ENCODE results near the gene CRIM1. TPM values are rescaled to one million over a fixed set of nuclear protein-coding genes. Genes with fewer than 3 reads are reported as not detected.

Gene CRIM1
- total and polyA plus RNA-seq, 12 donors = 14.1 to 83.6 (median 54.8) TPM

DNA sequence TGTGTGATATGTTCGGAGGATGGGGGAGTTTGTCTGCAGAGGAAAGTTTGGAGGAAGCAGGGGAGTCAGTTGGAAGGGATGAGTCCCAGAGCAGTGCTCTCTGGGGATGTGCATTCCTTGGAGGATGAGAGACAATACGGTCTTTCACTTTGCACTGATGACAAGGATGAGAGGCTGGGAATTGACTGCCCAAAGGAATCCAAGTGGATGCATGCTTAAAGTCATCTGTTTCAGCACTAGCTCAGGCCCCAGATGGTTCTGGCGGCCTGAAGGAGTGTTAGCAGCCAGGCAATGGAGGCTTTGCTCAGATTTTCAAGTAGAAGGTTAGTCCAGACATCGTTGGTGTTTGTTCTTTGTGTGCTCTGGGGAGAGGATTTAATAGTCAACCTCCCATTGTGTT lies 100.2 kb downstream of the CRIM1 start:
- intact Hi-C loops (cut with DNase I) = loop anchor here in 7 of 10 donors (1.0 to 10.0 kb wide), 4 partner anchors 43 to 101 kb away; partner anchors contain the start of gene CRIM1 (in 6 of the 7)
- ATAC-seq (peak; percentile 46 to 77 (median 55)), DNase-seq (peak in 1 of 2 donors; percentile 45)
- peaks cover 0 to 93% (median 71%) of the 10 kb centered on the region in 9 donors for H3K4me1 ChIP-seq
- no peaks in the 10 kb centered on the region for H3K27me3 ChIP-seq
- peak overlapping the region; percentile 29 to 90 (median 60) for H3K27ac ChIP-seq
- peaks cover 0 to 15% (median 0%) of the 10 kb centered on the region in 9 donors for H3K36me3 ChIP-seq
- TF ChIP-seq, protein P1, sequence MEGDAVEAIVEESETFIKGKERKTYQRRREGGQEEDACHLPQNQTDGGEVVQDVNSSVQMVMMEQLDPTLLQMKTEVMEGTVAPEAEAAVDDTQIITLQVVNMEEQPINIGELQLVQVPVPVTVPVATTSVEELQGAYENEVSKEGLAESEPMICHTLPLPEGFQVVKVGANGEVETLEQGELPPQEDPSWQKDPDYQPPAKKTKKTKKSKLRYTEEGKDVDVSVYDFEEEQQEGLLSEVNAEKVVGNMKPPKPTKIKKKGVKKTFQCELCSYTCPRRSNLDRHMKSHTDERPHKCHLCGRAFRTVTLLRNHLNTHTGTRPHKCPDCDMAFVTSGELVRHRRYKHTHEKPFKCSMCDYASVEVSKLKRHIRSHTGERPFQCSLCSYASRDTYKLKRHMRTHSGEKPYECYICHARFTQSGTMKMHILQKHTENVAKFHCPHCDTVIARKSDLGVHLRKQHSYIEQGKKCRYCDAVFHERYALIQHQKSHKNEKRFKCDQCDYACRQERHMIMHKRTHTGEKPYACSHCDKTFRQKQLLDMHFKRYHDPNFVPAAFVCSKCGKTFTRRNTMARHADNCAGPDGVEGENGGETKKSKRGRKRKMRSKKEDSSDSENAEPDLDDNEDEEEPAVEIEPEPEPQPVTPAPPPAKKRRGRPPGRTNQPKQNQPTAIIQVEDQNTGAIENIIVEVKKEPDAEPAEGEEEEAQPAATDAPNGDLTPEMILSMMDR (IDR thresholded peaks at IDR 0.05) = no peak
- 21 to 30% methylated on average over 4 of the region's 4 CpGs for WGBS, 2 donors
- H3K9me3 ChIP-seq = no peaks in the 10 kb centered on the region
- peak overlapping the region in 4 of 10 donors; percentile 7 to 30 (median 20) for H3K4me3 ChIP-seq

- ATAC-seq = peak; percentile 72 to 90 (median 85)
- Histone ChIP-seq H3K27me3 (no peaks in the 10 kb centered on the region), H3K4me3 (peak overlapping the region in 4 of 10 donors; percentile 7 to 30 (median 20)), H3K4me1 (peaks cover 0 to 93% (median 70%) of the 10 kb centered on the region in 9 donors), H3K27ac (peak overlapping the region; percentile 29 to 90 (median 60)), H3K36me3 (peaks cover 0 to 15% (median 0%) of the 10 kb centered on the region in 9 donors), H3K9me3 (no peaks in the 10 kb centered on the region)
- peak; percentile 78 to 86 for DNase-seq
- WGBS, 2 donors = 16% methylated on average over 17 of the region's 17 CpGs
- intact Hi-C loops (cut with DNase I) = loop anchor here in 7 of 10 donors (1.0 to 10.0 kb wide), 4 partner anchors 44 to 102 kb away; partner anchors contain the start of gene CRIM1 (in 6 of the 7)
- TF ChIP-seq, protein P1 (IDR thresholded peaks at IDR 0.05) = no peak
Observed at GRCh38 chr2:36456227-36457175, 100.9 kb downstream of the CRIM1 start.

DNA sequence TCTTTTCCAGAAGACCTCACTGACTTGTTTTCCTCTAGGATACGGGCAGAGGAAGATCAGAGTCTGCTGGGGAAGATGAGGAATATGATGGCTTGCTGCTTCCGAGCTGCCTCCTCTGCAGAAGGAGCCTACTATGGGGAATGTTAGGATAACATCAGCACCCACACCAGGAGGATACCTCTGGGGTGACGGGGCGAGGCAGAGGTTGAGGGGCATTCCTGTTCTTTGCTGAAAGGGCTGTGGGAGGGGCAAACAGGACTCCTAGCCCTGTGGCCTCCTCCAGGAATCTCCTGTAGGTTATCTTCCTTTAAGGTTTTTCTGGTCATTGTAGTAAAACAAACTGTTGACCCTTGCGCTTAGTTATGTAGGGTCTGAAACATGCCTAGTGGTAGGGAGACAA lies 102.5 kb downstream of the CRIM1 start:
- Histone ChIP-seq H3K9me3 (no peaks in the 10 kb centered on the region), H3K4me1 (peaks cover 0 to 85% (median 61%) of the 10 kb centered on the region in 9 donors), H3K27me3 (no peaks in the 10 kb centered on the region), H3K36me3 (peaks cover 0 to 15% (median 0%) of the 10 kb centered on the region in 9 donors), H3K4me3 (no peak overlapping the region), H3K27ac (peak overlapping the region in 1 of 10 donors; percentile 6)
- TF ChIP-seq, protein P1 (IDR thresholded peaks at IDR 0.05) = no peak
- WGBS, 2 donors = 94 to 97% methylated on average over 5 of the region's 5 CpGs
- no peak for DNase-seq
- ATAC-seq = no peak
- intact Hi-C loops (cut with DNase I) = loop anchor here (2.0 to 10.0 kb wide), 6 partner anchors 46 to 105 kb away; partner anchors contain the start of gene CRIM1 (in 7 of the 10)

GRCh38 chr2:36459725-36460137 lies 104.2 kb downstream of the CRIM1 start:
- DNase-seq (peak in 1 of 2 donors; percentile 40), ATAC-seq (peak in 6 of 8 donors; percentile 39 to 70 (median 44))
- intact Hi-C loops (cut with DNase I) = loop anchor here (2.0 to 10.0 kb wide), 6 partner anchors 47 to 107 kb away; partner anchors contain the start of gene CRIM1 (in 7 of the 10)
- 53 to 55% methylated on average over 2 of the region's 2 CpGs for WGBS, 2 donors
- H3K4me3 ChIP-seq = no peak overlapping the region
- H3K36me3 ChIP-seq = peaks cover 0 to 29% (median 0%) of the 10 kb centered on the region in 9 donors
- no peaks in the 10 kb centered on the region for H3K9me3 ChIP-seq
- TF ChIP-seq, protein P1 (IDR thresholded peaks at IDR 0.05) = peak in 8 of 9 donors; percentile 25 to 68 (median 52)
- peaks cover 0 to 77% (median 61%) of the 10 kb centered on the region in 9 donors for H3K4me1 ChIP-seq
- no peaks in the 10 kb centered on the region for H3K27me3 ChIP-seq
- H3K27ac ChIP-seq = no peak overlapping the region
